K562 (cell line): ENCODE data around the gene PLCB3. TPM values are rescaled to one million over a fixed set of nuclear protein-coding genes. Genes with fewer than 3 reads are reported as not detected.

Experiments
- ATAC-seq: fragments of 200-7000 bp; cut with Tn5 transposase; 3 replicates; pipeline ENCODE4 v1.9.1; 2020; ENCODE audit warnings: moderate library complexity
- BruUV-seq: library from RNA; stranded (reverse); fragments of 400-500 nt; replicated peaks from 2 replicates; lab custom pipeline; 2021; lab: Mats Ljungman, UMichigan
- CTCF ChIA-PET: fragments of 300-600 bp; formaldehyde crosslinking; extraction: SDS; loops from one replicate; lab custom pipeline; 2021; ENCODE audit warnings: low intra/inter-chr PET ratio; lab: Yijun Ruan, JAX
- POLR2A ChIA-PET: fragments of 300-600, 350-650 bp; sonication (Branson Sonifier 250); formaldehyde crosslinking; extraction: SDS; loops from one replicate; lab custom pipeline; 2021; ENCODE audit warnings: antibody characterized with exemption, inconsistent platforms; lab: Yijun Ruan, JAX
- DNase-seq, 4 experiments: peaks; one replicate each; pipeline versions ENCODE4 v3.0.0 to v3.0.0-alpha.2; 2011 to 2018; ENCODE audit warnings: low spot score in 3 of 4, mixed read lengths in 3 of 4; ENCODE audit errors: extremely low read depth in 1 of 4
- FAIRE-seq: peaks from 2 replicates; lab custom pipeline; 2011; peaks lifted over from hg19 to GRCh38; lab: Jason Lieb, UNC
- H2AFZ ChIP-seq: 2 replicates; pipeline ENCODE4 v1.6.0; 2011; ENCODE audit warnings: low read depth, low read length, control low read depth, inconsistent platforms
- H3K27ac ChIP-seq: fragments of 200-600 bp; 3 replicates; pipeline ENCODE4 v1.8.0; 2011; ENCODE audit warnings: low read depth, mild to moderate bottlenecking, control low read depth, inconsistent platforms, low read length, moderate library complexity, mixed read lengths; ENCODE audit errors: extremely low read depth
- H3K27me3 ChIP-seq, 2 experiments: fragments of 300-600 bp in 1 of 2; 2 replicates in 1 of 2; 3 replicates in 1 of 2; pipeline versions ENCODE4 v1.6.0 to v1.8.0; 2011; ENCODE audit warnings: inconsistent platforms in 2 of 2, low read length in 2 of 2, mild to moderate bottlenecking in 1 of 2, mixed read lengths in 1 of 2, moderate library complexity in 1 of 2; ENCODE audit not compliant: control insufficient read depth in 2 of 2, insufficient read depth in 2 of 2
- H3K36me3 ChIP-seq: fragments of 300-600 bp; 3 replicates; pipeline ENCODE4 v1.8.0; 2011; ENCODE audit warnings: mild to moderate bottlenecking, low read length, inconsistent platforms; ENCODE audit not compliant: control insufficient read depth, insufficient read depth
- H3K4me1 ChIP-seq, 2 experiments: fragments of 200-600 bp in 1 of 2; replicated peaks in 1 of 2; 2 replicates in 1 of 2; 3 replicates in 1 of 2; pipeline versions ENCODE4 v1.5.1 to v1.8.0; 2011; ENCODE audit warnings: inconsistent platforms in 2 of 2, low read length in 2 of 2, mild to moderate bottlenecking in 1 of 2, mixed read lengths in 1 of 2, moderate library complexity in 1 of 2; ENCODE audit not compliant: control insufficient read depth in 2 of 2, insufficient read depth in 2 of 2
- H3K4me2 ChIP-seq: 2 replicates; pipeline ENCODE4 v1.6.1; 2011; ENCODE audit warnings: low read length, control low read depth, inconsistent platforms, mixed read lengths; ENCODE audit not compliant: insufficient read depth
- H3K4me3 ChIP-seq: fragments of 200-600 bp; sonication (generic), shearing (Covaris generic); 2 replicates; pipeline ENCODE4 v1.5.1; 2016; ENCODE audit warnings: control low read depth, inconsistent platforms
- H3K79me2 ChIP-seq: fragments of 200-600 bp; 3 replicates; pipeline ENCODE4 v1.8.0; 2011; ENCODE audit warnings: low read length, inconsistent platforms; ENCODE audit not compliant: control insufficient read depth, insufficient read depth
- H3K9ac ChIP-seq, 2 experiments: 2 replicates each; pipeline versions ENCODE4 v1.6.0 to v1.6.1; 2011; ENCODE audit warnings: low read depth in 2 of 2, low read length in 2 of 2, control low read depth in 1 of 2, inconsistent platforms in 1 of 2, mild to moderate bottlenecking in 1 of 2, mixed read lengths in 1 of 2; ENCODE audit not compliant: insufficient read depth in 1 of 2
- H3K9me1 ChIP-seq: one replicate; pipeline ENCODE4 v1.6.0; 2011; ENCODE audit warnings: inconsistent platforms, mild to moderate bottlenecking, low read length, moderate library complexity; ENCODE audit not compliant: control insufficient read depth, insufficient read depth
- H3K9me3 ChIP-seq: replicated peaks from 2 replicates; pipeline ENCODE4 v1.5.1; 2011; ENCODE audit warnings: low read depth, low read length, inconsistent platforms; ENCODE audit not compliant: control insufficient read depth, insufficient read depth
- H4K20me1 ChIP-seq: replicated peaks from 2 replicates; pipeline ENCODE4 v1.6.1; 2011; ENCODE audit warnings: low read length, inconsistent platforms, mixed read lengths; ENCODE audit not compliant: control insufficient read depth, insufficient read depth
- BCOR ChIP-seq: fragments of 450-650 bp; IDR thresholded peaks from 2 replicates; pipeline ENCODE4 v1.6.1; 2016
- ETV5 ChIP-seq: sonication (generic); formaldehyde crosslinking; IDR thresholded peaks from 2 replicates; pipeline ENCODE4 v1.4.0; 2020; ENCODE audit warnings: low read depth, mild to moderate bottlenecking, missing genetic modification reagents
- HNRNPL ChIP-seq: fragments of 200-400 bp; formaldehyde crosslinking; IDR thresholded peaks from 2 replicates; pipeline ENCODE4 v1.6.1; 2017; ENCODE audit warnings: low read depth, mild to moderate bottlenecking, low read length
- NCOA4 ChIP-seq: fragments of 450-650 bp; IDR thresholded peaks from 2 replicates; pipeline ENCODE4 v1.6.1; 2018; ENCODE audit warnings: mild to moderate bottlenecking; ENCODE audit not compliant: partially characterized antibody
- POLR2G ChIP-seq: fragments of 200-400 bp; formaldehyde crosslinking; IDR thresholded peaks from 2 replicates; pipeline ENCODE4 v1.6.1; 2017; ENCODE audit warnings: low read depth, mild to moderate bottlenecking, antibody characterized with exemption, low read length, moderate library complexity
- SMARCB1 ChIP-seq: IDR thresholded peaks from 2 replicates; pipeline ENCODE4 v1.6.1; 2011; ENCODE audit warnings: improper control_type of control experiment, low read depth; ENCODE audit not compliant: insufficient read length
- TARDBP ChIP-seq: fragments of 450-650 bp; IDR thresholded peaks from 2 replicates; pipeline ENCODE4 v1.6.1; 2016
- TOE1 ChIP-seq, 2 experiments: fragments of 450-650 bp in 1 of 2; sonication (generic) in 1 of 2; formaldehyde crosslinking in 1 of 2; IDR thresholded peaks; 2 replicates each; pipeline versions ENCODE4 v1.7.1 to v1.8.0; 2016 to 2022; ENCODE audit warnings: borderline replicate concordance in 2 of 2, mild to moderate bottlenecking in 2 of 2, antibody characterized with exemption in 1 of 2, inconsistent platforms in 1 of 2, low read depth in 1 of 2, missing genetic modification reagents in 1 of 2, moderate library complexity in 1 of 2
- U2AF1 ChIP-seq: fragments of 200-400 bp; formaldehyde crosslinking; optimal IDR thresholded peaks from 2 replicates; pipeline ENCODE3; 2017; ENCODE audit warnings: mild to moderate bottlenecking, low read depth, low read length, moderate library complexity
- YBX1 ChIP-seq: fragments of 450-650 bp; IDR thresholded peaks from 2 replicates; pipeline ENCODE4 v1.7.1; 2016; ENCODE audit warnings: mild to moderate bottlenecking
- ZNF224 ChIP-seq: sonication (generic); formaldehyde crosslinking; IDR thresholded peaks from 2 replicates; pipeline ENCODE4 v1.8.0; 2022; ENCODE audit warnings: mild to moderate bottlenecking, missing genetic modification reagents
- ZNF253 ChIP-seq: fragments of 250-450 bp; sonication (Bioruptor Pico); conservative IDR thresholded peaks from 2 replicates; pipeline ENCODE4 v1.6.1; 2021; ENCODE audit warnings: mild to moderate bottlenecking
- WGBS: fragments of 100-300 bp; shearing (Covaris generic); methylation state at CpG from one replicate; pipeline ENCODE4 v1.1.6; 2016; ENCODE audit warnings: low coverage, mixed read lengths; ENCODE audit not compliant: insufficient coverage; ENCODE audit errors: missing lambda C conversion rate; 5-methylcytosine and 5-hydroxymethylcytosine counted together
- in situ Hi-C: fragments of 300-500 bp; cut with MboI; formaldehyde crosslinking; loops from 4 replicates; pipeline ENCODE4 v1.15.0; 2018; ENCODE audit warnings: inconsistent platforms, mixed read lengths
- intact Hi-C: fragments of 100-400 bp; cut with micrococcal nuclease; formaldehyde crosslinking; loops from 2 replicates; pipeline ENCODE4 v1.14.2; 2022
- polyA plus RNA-seq, 8 experiments: library from polyadenylated mRNA; depleted of rRNA in 4 of 8; stranded (reverse) in 5 of 8; unstranded in 3 of 8; fragments of >200 nt; fragmentation: Nextera tagmentation in 2 of 8; fragmentation: Illumina TruSeq in 1 of 8; extraction: Ambion mirVana in 2 of 8; extraction: Trizol in 1 of 8; gene quantifications; 2 replicates each; pipeline versions ENCODE4 v1.2.1 to v1.2.3, GENCODE V29; 2011 to 2014; ENCODE audit warnings: inconsistent platforms in 1 of 8, missing spikeins in 1 of 8
- total RNA-seq, 7 experiments: library from RNA; depleted of rRNA in 6 of 7; stranded (reverse); fragments of >200 nt in 6 of 7; fragmentation: Illumina TruSeq in 2 of 7; extraction: Trizol in 2 of 7; gene quantifications; 2 replicates each; pipeline versions ENCODE4 v1.2.1 to v1.2.3, GENCODE V29; 2011 to 2021; ENCODE audit warnings: low replicate concordance in 1 of 7

The PLCB3 gene
- total and polyA plus RNA-seq, 9 of the 15 experiments (the other 6 are each of a cell fraction or from before 2014, with no cell fraction given) = 0.31 to 44.8 (median 14.6) TPM

DNA sequence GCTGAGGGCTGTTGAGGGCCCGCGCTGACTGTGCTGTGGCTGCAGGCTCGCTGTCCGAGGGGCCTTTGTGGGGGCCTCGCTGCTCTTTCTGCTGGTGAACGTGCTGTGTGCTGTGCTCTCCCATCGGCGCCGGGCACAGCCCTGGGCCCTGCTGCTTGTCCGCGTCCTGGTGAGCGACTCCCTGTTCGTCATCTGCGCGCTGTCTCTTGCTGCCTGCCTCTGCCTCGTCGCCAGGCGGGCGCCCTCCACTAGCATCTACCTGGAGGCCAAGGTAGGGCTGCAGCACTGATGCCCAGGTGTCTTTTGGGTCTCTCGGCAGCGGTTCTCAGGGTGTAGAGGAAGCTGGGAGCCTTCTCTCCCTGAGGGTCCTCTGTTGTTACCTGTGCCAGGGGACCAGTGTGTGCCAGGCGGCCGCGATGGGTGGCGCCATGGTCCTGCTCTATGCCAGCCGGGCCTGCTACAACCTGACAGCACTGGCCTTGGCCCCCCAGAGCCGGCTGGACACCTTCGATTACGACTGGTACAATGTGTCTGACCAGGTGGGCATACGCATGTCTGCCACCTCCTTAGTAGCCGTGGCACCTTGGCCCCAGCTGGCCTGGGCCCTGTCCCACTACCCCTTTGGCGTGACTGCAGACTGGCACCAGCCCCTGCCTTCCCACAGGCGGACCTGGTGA, 36.5 kb downstream of the PLCB3 start:
- Histone ChIP-seq H3K9ac (peak overlapping the region in 1 of 2 experiments; percentile 75; a peak in 1 of 4 replicates), H3K4me2 (no peak overlapping the region), H3K27me3 (peaks cover 5 to 17% of the 10 kb centered on the region in 2 experiments; a peak in 4 of 5 replicates), H3K4me1 (peaks cover 7 to 64% of the 10 kb centered on the region in 2 experiments; a peak in 4 of 5 replicates), H3K79me2 (peaks cover 12% of the 10 kb centered on the region; the same call in 1 of the 3 replicates), H3K9me3 (no peaks in the 10 kb centered on the region), H3K9me1 (no peaks in the 10 kb centered on the region), H3K27ac (no peak overlapping the region), H3K4me3 (no peak overlapping the region), H4K20me1 (no peaks in the 10 kb centered on the region), H3K36me3 (no peaks in the 10 kb centered on the region), H2AFZ (no peak overlapping the region)
- FAIRE-seq = no peak
- peak; percentile 58; the same call in 1 of the 2 replicates for TF ChIP-seq POLR2G
- TF ChIP-seq YBX1 = no peak
- no peak for TF ChIP-seq U2AF1
- no peak for TF ChIP-seq ZNF253
- TF ChIP-seq BCOR = no peak
- no peak for TF ChIP-seq ETV5 (CRISPR knock-in tag)
- no peak for TF ChIP-seq NCOA4
- peak; percentile 60; the same call in 1 of the 2 replicates for TF ChIP-seq HNRNPL
- no peak for TF ChIP-seq SMARCB1
- no peak for TF ChIP-seq TARDBP
- TF ChIP-seq TOE1 (IDR thresholded peaks at IDR 0.05; ENCODE audit: borderline replicate concordance) = no peak
- TF ChIP-seq TOE1 (CRISPR knock-in tag; IDR thresholded peaks at IDR 0.05; ENCODE audit: borderline replicate concordance, low read depth) = no peak
- no peak for TF ChIP-seq ZNF224
- no peak for ATAC-seq
- in situ Hi-C loops = no loop called here
- DNase-seq = no peak
- POLR2A ChIA-PET = interaction anchor here (0.9 to 1.4 kb wide), 4 partner anchors 14 to 82 kb away, joined by 3 to 8 read pairs (median 4); partner anchors contain the start of gene FERMT3
- BruUV-seq = no TSS peak
- CTCF ChIA-PET = no interaction called here
- 81% methylated on average over 28 of the region's 33 CpGs for WGBS
- intact Hi-C loops = no loop called here
